Panc1 (cell line): ENCODE results near the gene BORCS8. TPM values are rescaled to one million over a fixed set of nuclear protein-coding genes. Genes with fewer than 3 reads are reported as not detected.

Experiments
- ATAC-seq: fragments of 200-7000 bp; cut with Tn5 transposase; 2 replicates; pipeline ENCODE4 v1.9.1; 2020; ENCODE audit warnings: mild to moderate bottlenecking, moderate library complexity
- BruUV-seq: library from RNA; stranded (reverse); fragments of 400-500 nt; replicated peaks from 2 replicates; lab custom pipeline; 2021; lab: Mats Ljungman, UMichigan
- CTCF ChIA-PET: fragments of 300-600 bp; sonication (Branson Sonifier 250); formaldehyde crosslinking; loops from one replicate; lab custom pipeline; 2022; ENCODE audit warnings: antibody characterized with exemption; lab: Charles Lee
- POLR2A ChIA-PET: fragments of 300-600 bp; sonication (Branson Sonifier 250); formaldehyde crosslinking; loops from one replicate; lab custom pipeline; 2022; ENCODE audit warnings: antibody characterized with exemption; lab: Charles Lee
- DNase-seq: peaks from one replicate; pipeline ENCODE4 v3.0.0-alpha.2; 2010; ENCODE audit warnings: low read depth, low spot score
- H3K27ac ChIP-seq: 2 replicates; pipeline ENCODE4 v1.5.1; 2011; ENCODE audit warnings: mild to moderate bottlenecking, low read length, inconsistent platforms
- H3K27me3 ChIP-seq: fragments of 200-500 bp; sonication (Bioruptor generic); 2 replicates; pipeline ENCODE4 v1.6.0; 2014; ENCODE audit warnings: low read length, inconsistent platforms; ENCODE audit not compliant: control insufficient read depth, insufficient read depth
- H3K36me3 ChIP-seq: fragments of 200-500 bp; sonication (Bioruptor generic); 2 replicates; pipeline ENCODE4 v1.5.1; 2014; ENCODE audit warnings: inconsistent platforms, mild to moderate bottlenecking, low read length, moderate library complexity; ENCODE audit not compliant: control insufficient read depth, insufficient read depth
- H3K4me1 ChIP-seq: 2 replicates; pipeline ENCODE4 v1.5.1; 2011; ENCODE audit warnings: inconsistent platforms, mild to moderate bottlenecking, low read length, moderate library complexity; ENCODE audit not compliant: control insufficient read depth, insufficient read depth
- H3K4me3 ChIP-seq, 2 experiments: 2 replicates each; pipeline ENCODE4 v1.5.1; 2011 to 2012; ENCODE audit warnings: low read depth in 2 of 2, low read length in 2 of 2, mild to moderate bottlenecking in 2 of 2, inconsistent platforms in 1 of 2, moderate library complexity in 1 of 2
- H3K9me3 ChIP-seq: fragments of 200-500 bp; sonication (Bioruptor generic); 2 replicates; pipeline ENCODE4 v1.5.1; 2014; ENCODE audit warnings: low read depth, mild to moderate bottlenecking, inconsistent platforms, low read length, moderate library complexity; ENCODE audit not compliant: control insufficient read depth, insufficient read depth
- POLR2AphosphoS5 ChIP-seq: IDR thresholded peaks from 2 replicates; pipeline ENCODE4 v1.6.1; 2012; ENCODE audit warnings: mild to moderate bottlenecking, low read depth, low read length, moderate library complexity
- SIN3A ChIP-seq: IDR thresholded peaks from 2 replicates; pipeline ENCODE4 v1.6.1; 2012; ENCODE audit warnings: low read depth, mild to moderate bottlenecking, low read length, moderate library complexity, borderline replicate concordance; ENCODE audit not compliant: insufficient read depth
- TCF7L2 ChIP-seq: IDR thresholded peaks from 2 replicates; pipeline ENCODE4 v1.6.1; 2011; ENCODE audit warnings: mild to moderate bottlenecking, low read depth, low read length, inconsistent platforms
- in situ Hi-C: cut with HindIII; loops from 2 replicates; pipeline ENCODE4 v1.10.0; 2016; ENCODE audit warnings: low sequenced_read_pairs, low pct_unique_long_range_greater_than_20kb
- intact Hi-C: fragments of 100-400 bp; cut with micrococcal nuclease; formaldehyde crosslinking; loops from one replicate; pipeline ENCODE4 v1.10.0; 2022; ENCODE audit not compliant: unreplicated experiment
- total RNA-seq: library from RNA; stranded (reverse); gene quantifications from one replicate; pipeline ENCODE4 v1.2.1, GENCODE V29; 2021; ENCODE audit not compliant: unreplicated experiment
- TF ChIP-seq, protein P1 (sequence below), 2 experiments: IDR thresholded peaks; 2 replicates each; pipeline ENCODE4 v1.6.1; 2011 to 2012; ENCODE audit warnings: low read depth in 2 of 2, control low read depth in 1 of 2, low read length in 1 of 2, mild to moderate bottlenecking in 1 of 2, moderate library complexity in 1 of 2; ENCODE audit not compliant: insufficient read depth in 1 of 2
- TF ChIP-seq, protein P2 (sequence below): fragments of 450-650 bp; IDR thresholded peaks from 2 replicates; pipeline ENCODE4 v1.5.1; 2017; ENCODE audit warnings: mild to moderate bottlenecking

BORCS8 gene
- total RNA-seq, 1 experiment from 2014 or later, result 37.8 TPM

DNA sequence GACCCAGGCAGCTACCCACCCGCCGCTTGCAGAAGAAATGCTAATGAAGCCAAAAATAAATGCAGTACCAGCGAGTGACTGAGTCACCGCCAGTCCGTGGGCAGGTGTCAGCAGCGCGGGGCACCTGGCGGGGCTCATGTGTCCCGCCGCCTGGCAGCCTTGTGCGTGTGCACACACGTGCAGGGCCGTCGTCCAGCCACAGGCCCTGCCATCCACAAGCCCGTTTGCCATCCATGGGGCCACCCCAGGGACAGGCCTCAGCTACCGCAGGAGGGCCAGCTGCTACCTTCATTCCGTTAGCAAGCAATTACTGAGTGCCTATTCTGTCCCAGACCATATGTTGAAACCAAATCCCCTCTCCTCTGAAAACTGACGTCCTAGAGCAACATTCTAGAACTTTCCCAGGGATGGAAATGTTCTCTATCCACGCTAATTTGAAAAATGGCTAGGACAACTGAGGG is 40.3 kb upstream of the BORCS8 start:
- no TSS peak for BruUV-seq
- in situ Hi-C loops (no loop called here), intact Hi-C loops (no loop called here)
- TF ChIP-seq TCF7L2, result no peak
- TF ChIP-seq, protein P1, sequence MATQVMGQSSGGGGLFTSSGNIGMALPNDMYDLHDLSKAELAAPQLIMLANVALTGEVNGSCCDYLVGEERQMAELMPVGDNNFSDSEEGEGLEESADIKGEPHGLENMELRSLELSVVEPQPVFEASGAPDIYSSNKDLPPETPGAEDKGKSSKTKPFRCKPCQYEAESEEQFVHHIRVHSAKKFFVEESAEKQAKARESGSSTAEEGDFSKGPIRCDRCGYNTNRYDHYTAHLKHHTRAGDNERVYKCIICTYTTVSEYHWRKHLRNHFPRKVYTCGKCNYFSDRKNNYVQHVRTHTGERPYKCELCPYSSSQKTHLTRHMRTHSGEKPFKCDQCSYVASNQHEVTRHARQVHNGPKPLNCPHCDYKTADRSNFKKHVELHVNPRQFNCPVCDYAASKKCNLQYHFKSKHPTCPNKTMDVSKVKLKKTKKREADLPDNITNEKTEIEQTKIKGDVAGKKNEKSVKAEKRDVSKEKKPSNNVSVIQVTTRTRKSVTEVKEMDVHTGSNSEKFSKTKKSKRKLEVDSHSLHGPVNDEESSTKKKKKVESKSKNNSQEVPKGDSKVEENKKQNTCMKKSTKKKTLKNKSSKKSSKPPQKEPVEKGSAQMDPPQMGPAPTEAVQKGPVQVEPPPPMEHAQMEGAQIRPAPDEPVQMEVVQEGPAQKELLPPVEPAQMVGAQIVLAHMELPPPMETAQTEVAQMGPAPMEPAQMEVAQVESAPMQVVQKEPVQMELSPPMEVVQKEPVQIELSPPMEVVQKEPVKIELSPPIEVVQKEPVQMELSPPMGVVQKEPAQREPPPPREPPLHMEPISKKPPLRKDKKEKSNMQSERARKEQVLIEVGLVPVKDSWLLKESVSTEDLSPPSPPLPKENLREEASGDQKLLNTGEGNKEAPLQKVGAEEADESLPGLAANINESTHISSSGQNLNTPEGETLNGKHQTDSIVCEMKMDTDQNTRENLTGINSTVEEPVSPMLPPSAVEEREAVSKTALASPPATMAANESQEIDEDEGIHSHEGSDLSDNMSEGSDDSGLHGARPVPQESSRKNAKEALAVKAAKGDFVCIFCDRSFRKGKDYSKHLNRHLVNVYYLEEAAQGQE (IDR thresholded peaks at IDR 0.05; ENCODE audit: insufficient read depth in 1 of 2, low read depth in 2 of 2, low read length in 1 of 2), result no peak
- TF ChIP-seq, protein P2, sequence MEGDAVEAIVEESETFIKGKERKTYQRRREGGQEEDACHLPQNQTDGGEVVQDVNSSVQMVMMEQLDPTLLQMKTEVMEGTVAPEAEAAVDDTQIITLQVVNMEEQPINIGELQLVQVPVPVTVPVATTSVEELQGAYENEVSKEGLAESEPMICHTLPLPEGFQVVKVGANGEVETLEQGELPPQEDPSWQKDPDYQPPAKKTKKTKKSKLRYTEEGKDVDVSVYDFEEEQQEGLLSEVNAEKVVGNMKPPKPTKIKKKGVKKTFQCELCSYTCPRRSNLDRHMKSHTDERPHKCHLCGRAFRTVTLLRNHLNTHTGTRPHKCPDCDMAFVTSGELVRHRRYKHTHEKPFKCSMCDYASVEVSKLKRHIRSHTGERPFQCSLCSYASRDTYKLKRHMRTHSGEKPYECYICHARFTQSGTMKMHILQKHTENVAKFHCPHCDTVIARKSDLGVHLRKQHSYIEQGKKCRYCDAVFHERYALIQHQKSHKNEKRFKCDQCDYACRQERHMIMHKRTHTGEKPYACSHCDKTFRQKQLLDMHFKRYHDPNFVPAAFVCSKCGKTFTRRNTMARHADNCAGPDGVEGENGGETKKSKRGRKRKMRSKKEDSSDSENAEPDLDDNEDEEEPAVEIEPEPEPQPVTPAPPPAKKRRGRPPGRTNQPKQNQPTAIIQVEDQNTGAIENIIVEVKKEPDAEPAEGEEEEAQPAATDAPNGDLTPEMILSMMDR, result no peak
- TF ChIP-seq SIN3A, result no peak
- TF ChIP-seq POLR2AphosphoS5, result no peak
- Histone ChIP-seq H3K36me3 (no peaks in the 10 kb centered on the region), H3K4me1 (no peaks in the 10 kb centered on the region), H3K9me3 (peaks cover 6% of the 10 kb centered on the region; the same call in 1 of the 2 replicates), H3K4me3 (no peak overlapping the region), H3K27me3 (no peaks in the 10 kb centered on the region), H3K27ac (no peak overlapping the region)
- ATAC-seq (no peak), DNase-seq (no peak)
- POLR2A ChIA-PET, result no interaction called here
- CTCF ChIA-PET, result no interaction called here

DNA sequence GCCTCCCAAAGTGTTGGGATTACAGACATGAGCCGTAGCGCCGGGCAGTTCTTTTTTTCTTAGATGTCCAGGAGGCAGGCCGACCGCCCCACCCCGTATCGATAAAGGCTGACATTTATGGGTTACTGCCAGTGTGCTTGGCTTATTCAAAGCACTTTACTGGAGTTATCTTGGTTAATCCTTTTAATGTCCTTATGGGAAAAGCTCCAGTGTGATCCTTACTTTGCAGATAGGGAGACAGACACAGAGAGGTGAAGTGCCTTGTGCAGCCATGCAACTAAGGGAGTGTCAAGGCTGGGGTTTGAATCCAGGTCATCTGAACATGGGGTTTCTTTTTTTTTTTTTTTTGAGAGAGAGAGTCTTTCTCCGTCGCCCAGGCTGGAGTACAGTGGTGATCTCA is 39.0 kb upstream of the BORCS8 start:
- ATAC-seq, result no peak
- ChIA-PET CTCF (interaction anchor here (0.6 to 0.7 kb wide), 2 partner anchors 25 to 78 kb away, joined by 3 to 5 read pairs; no protein-coding TSS in a partner anchor), POLR2A (no interaction called here)

More for the DNA sequence above, 39.0 kb upstream of the BORCS8 start:
- Histone ChIP-seq H3K4me3 (no peak overlapping the region), H3K4me1 (no peaks in the 10 kb centered on the region), H3K36me3 (no peaks in the 10 kb centered on the region), H3K27me3 (no peaks in the 10 kb centered on the region), H3K27ac (no peak overlapping the region), H3K9me3 (peaks cover 6% of the 10 kb centered on the region; the same call in 1 of the 2 replicates)
- intact Hi-C loops (no loop called here), in situ Hi-C loops (no loop called here)
- TF ChIP-seq, protein P2, result no peak
- TF ChIP-seq POLR2AphosphoS5 (no peak), TCF7L2 (no peak)
- TF ChIP-seq, protein P1 (IDR thresholded peaks at IDR 0.05; ENCODE audit: insufficient read depth in 1 of 2, low read depth in 2 of 2, low read length in 1 of 2), result no peak
- BruUV-seq, result no TSS peak
- DNase-seq, result no peak
